ENCODE measurements around the gene MTMR10.
A peak's percentile ranks its signal among the peaks of the same experiment; 100 is the strongest.

The MTMR10 gene

DNA sequence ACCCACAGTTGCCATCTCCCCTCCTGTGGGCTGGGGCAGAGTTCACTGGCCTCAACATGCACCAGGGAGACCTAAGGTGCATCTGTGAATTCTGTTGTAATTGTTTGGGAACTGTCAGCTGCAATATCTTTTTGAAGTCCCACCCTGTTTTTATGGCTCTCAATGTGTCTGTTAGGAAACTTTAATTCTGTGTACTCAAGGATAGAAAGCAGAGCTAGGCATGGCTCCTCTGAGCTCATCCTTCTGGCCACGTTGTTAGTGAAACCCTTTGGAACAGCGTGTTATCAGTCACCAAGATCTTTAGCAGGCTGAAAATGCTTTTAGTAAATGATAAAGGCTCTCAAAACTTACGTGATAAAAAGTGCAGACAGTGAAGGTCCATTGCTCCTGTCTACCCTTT lies 33.6 kb upstream of the MTMR10 start:
- in situ Hi-C loops (cut with HindIII; ENCODE audit: low sequenced_read_pairs): no loop called here
- peak; percentile 26 for DNase-seq (ENCODE audit: low read depth, low spot score)
- no peak overlapping the region for H3K4me3 ChIP-seq (ENCODE audit: low read depth, low read length)
- TF ChIP-seq, protein P1, sequence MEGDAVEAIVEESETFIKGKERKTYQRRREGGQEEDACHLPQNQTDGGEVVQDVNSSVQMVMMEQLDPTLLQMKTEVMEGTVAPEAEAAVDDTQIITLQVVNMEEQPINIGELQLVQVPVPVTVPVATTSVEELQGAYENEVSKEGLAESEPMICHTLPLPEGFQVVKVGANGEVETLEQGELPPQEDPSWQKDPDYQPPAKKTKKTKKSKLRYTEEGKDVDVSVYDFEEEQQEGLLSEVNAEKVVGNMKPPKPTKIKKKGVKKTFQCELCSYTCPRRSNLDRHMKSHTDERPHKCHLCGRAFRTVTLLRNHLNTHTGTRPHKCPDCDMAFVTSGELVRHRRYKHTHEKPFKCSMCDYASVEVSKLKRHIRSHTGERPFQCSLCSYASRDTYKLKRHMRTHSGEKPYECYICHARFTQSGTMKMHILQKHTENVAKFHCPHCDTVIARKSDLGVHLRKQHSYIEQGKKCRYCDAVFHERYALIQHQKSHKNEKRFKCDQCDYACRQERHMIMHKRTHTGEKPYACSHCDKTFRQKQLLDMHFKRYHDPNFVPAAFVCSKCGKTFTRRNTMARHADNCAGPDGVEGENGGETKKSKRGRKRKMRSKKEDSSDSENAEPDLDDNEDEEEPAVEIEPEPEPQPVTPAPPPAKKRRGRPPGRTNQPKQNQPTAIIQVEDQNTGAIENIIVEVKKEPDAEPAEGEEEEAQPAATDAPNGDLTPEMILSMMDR (IDR thresholded peaks at IDR 0.05; ENCODE audit: low read depth, low read length): no peak

DNA sequence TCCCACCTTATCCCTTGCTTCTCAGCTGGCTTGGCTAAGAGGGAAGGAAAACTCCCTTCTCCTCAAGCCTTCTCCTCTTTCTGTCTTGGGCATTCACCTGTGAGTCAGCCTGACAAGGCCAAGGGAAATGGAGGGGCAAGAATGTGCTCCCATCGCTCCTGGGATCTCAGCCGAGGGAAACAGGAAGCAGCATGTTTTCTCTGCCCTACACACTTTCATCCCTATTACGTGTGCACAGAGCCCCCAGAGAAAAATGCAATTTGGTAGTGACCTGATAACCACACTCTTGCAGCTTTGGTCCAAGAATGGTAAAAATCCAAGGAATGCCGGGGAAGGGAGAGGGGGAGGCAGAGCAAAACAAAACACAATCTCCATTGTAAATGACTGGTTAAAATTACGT lies 32.9 kb upstream of the MTMR10 start:
- TF ChIP-seq, protein P1 (IDR thresholded peaks at IDR 0.05; ENCODE audit: low read depth, low read length): no peak
- peak; percentile 95 for DNase-seq (ENCODE audit: low read depth, low spot score)

DNA sequence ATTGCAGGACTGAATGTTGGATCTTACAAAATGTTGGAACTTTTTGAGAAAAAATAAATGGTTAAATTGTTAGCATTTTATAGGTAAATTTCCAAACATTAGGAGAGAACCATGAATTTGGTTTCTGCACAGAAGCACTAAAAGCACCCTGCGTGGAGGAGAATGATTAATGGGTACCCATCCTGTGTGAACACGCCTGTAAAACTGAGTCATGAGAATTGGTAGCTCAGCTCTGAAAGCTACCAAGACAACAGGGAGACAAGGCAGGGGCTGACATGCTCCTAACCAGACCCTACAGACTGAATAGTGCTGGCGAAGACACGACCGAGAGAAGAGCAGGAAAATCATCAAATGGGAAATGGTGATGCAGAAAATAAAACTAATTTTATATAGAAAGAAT lies 32.4 kb upstream of the MTMR10 start:
- no peak overlapping the region for H3K4me3 ChIP-seq (ENCODE audit: low read depth, low read length)
- TF ChIP-seq, protein P1 (IDR thresholded peaks at IDR 0.05; ENCODE audit: low read depth, low read length): no peak
- DNase-seq (ENCODE audit: low read depth, low spot score): no peak
- in situ Hi-C loops (cut with HindIII; ENCODE audit: low sequenced_read_pairs): no loop called here

More for the DNA sequence above, 32.9 kb upstream of the MTMR10 start:
- H3K4me3 ChIP-seq (ENCODE audit: low read depth, low read length): no peak overlapping the region
- in situ Hi-C loops (cut with HindIII; ENCODE audit: low sequenced_read_pairs): no loop called here

DNA sequence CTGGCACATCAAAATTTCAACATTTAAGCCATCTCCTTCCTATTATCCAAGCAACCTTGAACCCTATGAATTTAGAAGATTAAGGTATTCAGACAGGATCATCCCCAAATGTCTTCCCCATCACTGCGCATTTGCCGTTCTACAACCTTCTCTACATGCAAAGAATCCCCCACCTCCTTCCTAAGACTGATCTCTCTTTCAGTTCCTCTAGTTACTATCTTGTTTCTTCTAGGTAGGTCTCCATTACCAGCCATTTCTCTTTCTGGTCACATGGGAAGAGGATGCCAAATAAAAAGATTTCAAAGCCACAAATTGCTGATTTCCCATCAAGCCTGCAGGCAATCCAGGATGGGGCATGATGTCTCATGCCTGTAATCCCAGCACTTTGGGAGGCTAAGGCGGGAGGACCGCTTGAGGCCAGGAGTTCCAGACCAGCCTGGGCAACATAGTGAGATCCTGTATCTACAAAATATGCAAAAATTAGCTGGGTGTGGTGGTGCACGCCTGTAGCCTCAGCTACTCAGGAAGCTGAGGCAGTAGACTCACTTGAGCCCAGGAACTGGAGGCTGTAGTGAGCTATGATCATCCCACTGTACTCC lies 29.7 kb upstream of the MTMR10 start:
- H3K4me3 ChIP-seq (ENCODE audit: low read depth, low read length): no peak overlapping the region
- TF ChIP-seq, protein P1 (IDR thresholded peaks at IDR 0.05; ENCODE audit: low read depth, low read length): no peak
- no peak for DNase-seq (ENCODE audit: low read depth, low spot score)
- in situ Hi-C loops (cut with HindIII; ENCODE audit: low sequenced_read_pairs): no loop called here

DNA sequence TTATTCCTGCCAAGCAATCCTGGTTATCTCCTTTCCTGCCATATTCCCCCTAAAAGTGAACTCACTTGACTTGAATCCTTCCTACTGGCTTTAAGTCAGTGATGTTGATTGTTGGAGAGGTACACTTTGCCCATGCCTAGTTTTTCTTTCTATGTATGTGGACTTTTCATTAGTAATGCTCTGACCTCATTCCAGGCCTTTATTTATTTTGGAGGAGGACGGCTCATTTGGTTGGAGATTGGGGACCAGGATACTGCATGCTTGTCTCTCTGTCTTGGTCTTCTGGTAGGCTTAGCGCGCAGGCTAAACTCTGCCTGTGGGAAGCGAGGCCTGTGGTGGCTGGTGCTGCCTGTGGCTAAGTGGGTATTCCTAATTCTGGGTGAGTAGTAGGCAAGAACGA lies 29.1 kb upstream of the MTMR10 start:
- peak; percentile 20 for DNase-seq (ENCODE audit: low read depth, low spot score)
- TF ChIP-seq, protein P1 (IDR thresholded peaks at IDR 0.05; ENCODE audit: low read depth, low read length): no peak
- in situ Hi-C loops (cut with HindIII; ENCODE audit: low sequenced_read_pairs): no loop called here
- H3K4me3 ChIP-seq (ENCODE audit: low read depth, low read length): no peak overlapping the region

DNA sequence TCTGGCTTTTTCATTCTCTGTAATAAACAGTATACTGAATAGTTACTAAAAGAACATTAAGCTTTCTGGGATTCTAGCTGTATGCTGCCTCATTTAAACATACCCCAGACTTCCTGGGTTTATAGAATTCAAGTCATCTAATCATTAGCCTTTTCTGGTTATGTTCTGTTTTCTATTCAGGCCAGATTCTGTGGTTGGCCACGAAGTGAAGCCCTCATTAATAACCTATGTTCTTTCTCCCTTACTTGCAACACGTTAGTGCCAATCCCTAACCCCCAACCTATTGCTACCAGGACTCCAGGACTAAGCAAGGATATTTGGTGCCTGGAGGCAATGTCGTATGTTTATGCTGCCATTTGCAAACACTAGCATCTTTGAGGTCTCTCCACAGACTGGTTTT lies 28.6 kb upstream of the MTMR10 start:
- no peak overlapping the region for H3K4me3 ChIP-seq (ENCODE audit: low read depth, low read length)
- peak; percentile 20 for DNase-seq (ENCODE audit: low read depth, low spot score)
- in situ Hi-C loops (cut with HindIII; ENCODE audit: low sequenced_read_pairs): no loop called here
- TF ChIP-seq, protein P1 (IDR thresholded peaks at IDR 0.05; ENCODE audit: low read depth, low read length): no peak
